Neural crest cell (in vitro differentiated cells): ENCODE measurements around the gene TASL. TPM values are rescaled to one million over a fixed set of nuclear protein-coding genes. Genes with fewer than 3 reads are reported as not detected.

Experiments used
- DNase-seq: peaks from one replicate; pipeline ENCODE4 v3.0.0; 2021; ENCODE audit warnings: low read depth, mixed read lengths, low spot score
- H3K27ac Mint-ChIP-seq: one replicate; pipeline ENCODE4 v1.8.0; 2021; ENCODE audit warnings: mild to moderate bottlenecking, mixed read lengths; ENCODE audit not compliant: unreplicated experiment
- H3K27me3 Mint-ChIP-seq: 2 replicates; pipeline ENCODE4 v1.8.0; 2021; ENCODE audit warnings: low read depth, mild to moderate bottlenecking, mixed read lengths
- H3K36me3 Mint-ChIP-seq: 2 replicates; pipeline ENCODE4 v1.8.0; 2021; ENCODE audit warnings: low read depth, mild to moderate bottlenecking, mixed read lengths
- H3K4me1 Mint-ChIP-seq: 2 replicates; pipeline ENCODE4 v1.8.0; 2021; ENCODE audit warnings: mixed read lengths
- H3K4me3 Mint-ChIP-seq: one replicate; pipeline ENCODE4 v1.8.0; 2021; ENCODE audit warnings: mild to moderate bottlenecking, mixed read lengths
- H3K9me3 Mint-ChIP-seq: 2 replicates; pipeline ENCODE4 v1.8.0; 2021; ENCODE audit warnings: mixed read lengths
- total RNA-seq: library from RNA; stranded (reverse); gene quantifications from 2 replicates; pipeline ENCODE4 v1.2.1, GENCODE V29; 2021
- TF ChIP-seq, protein P1 (sequence below): fragments of 200-600 bp; sonication (generic); conservative IDR thresholded peaks from 2 replicates; pipeline ENCODE4 v1.5.0; 2021; ENCODE audit warnings: antibody characterized with exemption, mild to moderate bottlenecking

Gene TASL
- total RNA-seq, 1 donor from 2014 or later, result not detected

DNA sequence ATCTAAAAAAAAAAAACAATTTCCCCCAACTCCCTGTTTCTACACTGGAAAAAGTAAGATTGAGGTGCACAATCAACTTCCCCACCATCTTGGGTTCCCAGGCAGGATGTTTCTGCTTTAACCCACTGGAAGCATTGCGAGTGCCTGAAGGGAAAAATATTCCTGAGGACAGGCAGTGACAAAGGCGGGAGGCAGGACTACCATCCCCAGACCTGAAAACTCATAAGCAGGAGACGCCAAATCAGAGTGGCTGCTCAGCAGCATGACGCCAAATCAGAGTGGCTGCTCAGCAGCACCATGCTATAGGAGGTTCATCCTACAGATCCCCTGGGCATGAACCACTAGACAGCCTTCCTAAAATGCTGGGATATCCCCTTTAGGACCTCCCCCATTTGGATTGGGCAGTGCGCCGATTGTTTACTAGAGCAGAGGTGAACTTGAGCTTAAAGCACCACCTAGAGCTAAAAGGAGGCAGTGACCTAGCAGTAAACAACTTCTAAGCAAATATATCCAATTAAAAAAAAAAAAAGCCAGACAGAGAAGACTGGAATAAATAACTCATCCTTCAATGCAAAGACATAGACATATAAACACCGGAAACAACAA lies 40.7 kb upstream of the TASL start:
- H3K4me3 Mint-ChIP-seq, result no peak overlapping the region
- TF ChIP-seq, protein P1, sequence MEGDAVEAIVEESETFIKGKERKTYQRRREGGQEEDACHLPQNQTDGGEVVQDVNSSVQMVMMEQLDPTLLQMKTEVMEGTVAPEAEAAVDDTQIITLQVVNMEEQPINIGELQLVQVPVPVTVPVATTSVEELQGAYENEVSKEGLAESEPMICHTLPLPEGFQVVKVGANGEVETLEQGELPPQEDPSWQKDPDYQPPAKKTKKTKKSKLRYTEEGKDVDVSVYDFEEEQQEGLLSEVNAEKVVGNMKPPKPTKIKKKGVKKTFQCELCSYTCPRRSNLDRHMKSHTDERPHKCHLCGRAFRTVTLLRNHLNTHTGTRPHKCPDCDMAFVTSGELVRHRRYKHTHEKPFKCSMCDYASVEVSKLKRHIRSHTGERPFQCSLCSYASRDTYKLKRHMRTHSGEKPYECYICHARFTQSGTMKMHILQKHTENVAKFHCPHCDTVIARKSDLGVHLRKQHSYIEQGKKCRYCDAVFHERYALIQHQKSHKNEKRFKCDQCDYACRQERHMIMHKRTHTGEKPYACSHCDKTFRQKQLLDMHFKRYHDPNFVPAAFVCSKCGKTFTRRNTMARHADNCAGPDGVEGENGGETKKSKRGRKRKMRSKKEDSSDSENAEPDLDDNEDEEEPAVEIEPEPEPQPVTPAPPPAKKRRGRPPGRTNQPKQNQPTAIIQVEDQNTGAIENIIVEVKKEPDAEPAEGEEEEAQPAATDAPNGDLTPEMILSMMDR, result no peak
- no peaks in the 10 kb centered on the region for H3K27me3 Mint-ChIP-seq
- H3K36me3 Mint-ChIP-seq, result peaks cover 3% of the 10 kb centered on the region
- no peak overlapping the region for H3K27ac Mint-ChIP-seq
- H3K9me3 Mint-ChIP-seq, result peaks cover 16% of the 10 kb centered on the region
- H3K4me1 Mint-ChIP-seq, result no peaks in the 10 kb centered on the region
- no peak for DNase-seq

DNA sequence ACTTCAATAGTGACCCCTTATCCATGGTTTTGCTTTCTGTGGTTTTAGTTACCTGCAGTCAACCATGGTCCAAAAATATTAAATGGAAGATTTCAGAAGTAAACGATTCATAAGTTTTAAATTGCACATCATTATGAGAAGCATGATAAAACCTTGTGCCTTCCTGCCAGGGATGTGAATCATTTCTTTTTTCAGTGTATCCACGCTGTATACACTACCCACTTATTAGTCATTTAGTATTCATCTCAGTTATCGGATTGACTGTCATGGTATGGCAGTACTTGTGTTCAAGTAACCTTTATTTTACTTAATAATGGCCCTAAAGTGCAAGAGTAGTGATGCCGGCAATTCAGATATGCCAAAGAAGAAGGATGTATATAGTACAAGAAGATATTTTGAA lies 37.7 kb upstream of the TASL start:
- Mint-ChIP-seq H3K9me3 (peaks cover 7% of the 10 kb centered on the region), H3K27ac (no peak overlapping the region), H3K36me3 (no peaks in the 10 kb centered on the region), H3K27me3 (no peaks in the 10 kb centered on the region), H3K4me3 (no peak overlapping the region), H3K4me1 (peaks cover 5% of the 10 kb centered on the region)
- DNase-seq, result no peak
- TF ChIP-seq, protein P1, result no peak

DNA sequence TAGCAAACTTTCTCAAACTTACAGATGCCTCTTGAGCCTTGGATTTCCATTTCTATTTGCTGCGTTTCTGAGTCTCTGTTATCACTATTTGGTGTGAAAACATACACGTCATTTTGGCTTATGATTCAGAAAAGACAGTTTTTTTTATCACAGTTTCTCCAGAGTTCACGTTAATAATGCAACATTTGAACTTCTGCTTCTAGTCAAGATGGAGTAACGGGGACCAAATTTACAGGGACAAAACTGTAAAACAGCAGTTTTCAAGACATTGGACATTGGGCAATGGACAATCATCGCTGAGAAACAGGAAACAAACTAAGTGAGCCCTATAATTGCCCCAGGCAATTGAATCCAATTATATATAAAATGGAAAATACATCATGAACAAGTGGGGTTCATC lies 36.2 kb upstream of the TASL start:
- no peak overlapping the region for H3K4me3 Mint-ChIP-seq
- no peaks in the 10 kb centered on the region for H3K36me3 Mint-ChIP-seq
- no peak overlapping the region for H3K27ac Mint-ChIP-seq
- peaks cover 5% of the 10 kb centered on the region for H3K4me1 Mint-ChIP-seq
- TF ChIP-seq, protein P1, result no peak
- DNase-seq, result no peak
- no peaks in the 10 kb centered on the region for H3K27me3 Mint-ChIP-seq
- H3K9me3 Mint-ChIP-seq, result peaks cover 7% of the 10 kb centered on the region

DNA sequence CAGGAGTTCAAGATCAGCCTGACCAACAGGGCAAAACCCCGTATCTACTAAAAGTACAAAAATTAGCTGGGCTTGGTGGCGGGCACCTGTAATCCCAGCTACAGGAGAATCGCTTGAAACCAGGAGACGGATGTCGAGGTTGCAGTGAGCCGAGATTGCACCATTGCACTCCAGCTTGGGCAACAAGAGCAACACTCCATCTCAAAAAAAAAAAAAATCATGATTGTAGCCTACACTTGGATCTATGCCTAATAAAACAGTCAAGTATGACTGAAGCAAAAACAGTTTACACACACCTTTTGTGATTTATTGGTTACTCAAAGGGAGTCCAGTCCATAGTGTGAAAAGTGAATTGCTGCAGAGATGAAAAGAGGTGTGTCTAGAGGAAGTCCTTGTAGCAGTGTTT lies 34.7 kb upstream of the TASL start:
- DNase-seq, result no peak
- TF ChIP-seq, protein P1, result no peak
- Mint-ChIP-seq H3K27me3 (no peaks in the 10 kb centered on the region), H3K9me3 (peaks cover 7% of the 10 kb centered on the region), H3K4me1 (peaks cover 5% of the 10 kb centered on the region), H3K27ac (no peak overlapping the region), H3K4me3 (no peak overlapping the region), H3K36me3 (no peaks in the 10 kb centered on the region)

- Mint-ChIP-seq H3K9me3 (no peaks in the 10 kb centered on the region), H3K36me3 (no peaks in the 10 kb centered on the region), H3K4me3 (no peak overlapping the region), H3K27ac (no peak overlapping the region), H3K4me1 (peaks cover 5% of the 10 kb centered on the region), H3K27me3 (no peaks in the 10 kb centered on the region)
- DNase-seq, result no peak
- TF ChIP-seq, protein P1, result no peak
Measured at GRCh38 chrX:30610026-30610425, 32.5 kb upstream of the TASL start.
